ENCODE data around the gene CT45A9.

DNA sequence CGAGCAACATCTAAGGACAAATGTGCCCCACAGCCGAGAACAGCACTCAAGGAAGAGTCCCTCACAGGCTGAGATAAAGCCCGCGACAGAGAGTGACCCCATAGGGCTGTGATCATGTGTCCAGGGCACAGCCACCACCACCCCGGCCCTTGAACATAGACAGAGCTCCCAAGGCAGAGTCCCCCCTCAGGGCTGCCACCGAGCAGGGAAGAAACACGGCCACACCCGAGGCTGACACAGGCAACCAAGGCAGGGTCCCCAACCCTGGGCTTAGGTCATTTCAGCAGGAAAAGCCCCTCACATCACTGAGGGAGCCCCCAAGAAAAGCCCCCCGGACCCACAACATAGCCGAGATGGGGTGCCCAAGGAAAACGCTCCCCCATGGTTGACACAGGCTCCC, 21.2 kb upstream of the CT45A9 start:
- TF ChIP-seq POLR2A (IDR thresholded peaks at IDR 0.05) = no peak
- TF ChIP-seq, protein P1, sequence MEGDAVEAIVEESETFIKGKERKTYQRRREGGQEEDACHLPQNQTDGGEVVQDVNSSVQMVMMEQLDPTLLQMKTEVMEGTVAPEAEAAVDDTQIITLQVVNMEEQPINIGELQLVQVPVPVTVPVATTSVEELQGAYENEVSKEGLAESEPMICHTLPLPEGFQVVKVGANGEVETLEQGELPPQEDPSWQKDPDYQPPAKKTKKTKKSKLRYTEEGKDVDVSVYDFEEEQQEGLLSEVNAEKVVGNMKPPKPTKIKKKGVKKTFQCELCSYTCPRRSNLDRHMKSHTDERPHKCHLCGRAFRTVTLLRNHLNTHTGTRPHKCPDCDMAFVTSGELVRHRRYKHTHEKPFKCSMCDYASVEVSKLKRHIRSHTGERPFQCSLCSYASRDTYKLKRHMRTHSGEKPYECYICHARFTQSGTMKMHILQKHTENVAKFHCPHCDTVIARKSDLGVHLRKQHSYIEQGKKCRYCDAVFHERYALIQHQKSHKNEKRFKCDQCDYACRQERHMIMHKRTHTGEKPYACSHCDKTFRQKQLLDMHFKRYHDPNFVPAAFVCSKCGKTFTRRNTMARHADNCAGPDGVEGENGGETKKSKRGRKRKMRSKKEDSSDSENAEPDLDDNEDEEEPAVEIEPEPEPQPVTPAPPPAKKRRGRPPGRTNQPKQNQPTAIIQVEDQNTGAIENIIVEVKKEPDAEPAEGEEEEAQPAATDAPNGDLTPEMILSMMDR (IDR thresholded peaks at IDR 0.05 in 4 of 5, conservative IDR thresholded peaks at IDR 0.05 in 1 of 5) = no peak

Data from gastrocnemius medialis (tissue), 4 donors.